Heart right ventricle (tissue), 16 donors: ENCODE data around the gene DRD1. TPM values are rescaled to one million over a fixed set of nuclear protein-coding genes. Genes with fewer than 3 reads are reported as not detected.

ENCODE experiments used
- ATAC-seq, 8 donors: fragments of 200-7000 bp; cut with Tn5 transposase; one replicate each; pipeline ENCODE4 v1.9.1; 2020; ENCODE audit warnings: mild to moderate bottlenecking in 8 of 8, moderate library complexity in 8 of 8, moderate number of reproducible peaks in 1 of 8
- DNase-seq, 2 donors: peaks; one replicate each; pipeline ENCODE4 v3.0.0-alpha.2; 2020
- H3K27ac ChIP-seq, 10 donors: fragments of 200-600 bp; sonication (generic) in 2 of 10; one replicate each; pipeline versions ENCODE4 v1.5.0 to v1.8.0; 2020 to 2022; ENCODE audit warnings: mild to moderate bottlenecking in 3 of 10
- H3K27me3 ChIP-seq, 7 donors: fragments of 200-600 bp; one replicate each; pipeline ENCODE4 v1.8.0; 2021 to 2022; ENCODE audit warnings: mild to moderate bottlenecking in 2 of 7
- H3K36me3 ChIP-seq, 9 donors: fragments of 200-600 bp; sonication (generic) in 1 of 9; one replicate each; pipeline versions ENCODE4 v1.5.0 to v1.8.0; 2020 to 2022; ENCODE audit warnings: mild to moderate bottlenecking in 2 of 9
- H3K4me1 ChIP-seq, 9 donors: fragments of 200-600 bp; sonication (generic) in 1 of 9; one replicate each; pipeline versions ENCODE4 v1.5.0 to v1.8.0; 2020 to 2022; ENCODE audit warnings: mild to moderate bottlenecking in 4 of 9
- H3K4me3 ChIP-seq, 10 donors: fragments of 200-600 bp; sonication (generic) in 2 of 10; one replicate each; pipeline versions ENCODE4 v1.5.0 to v1.8.0; 2020 to 2022; ENCODE audit warnings: mild to moderate bottlenecking in 7 of 10, moderate library complexity in 2 of 10
- H3K9me3 ChIP-seq, 11 donors: fragments of 200-600 bp in 10 of 11; sonication (generic) in 2 of 11; one replicate each; pipeline versions ENCODE4 v1.5.0 to v1.8.0; 2013 to 2022; ENCODE audit warnings: mild to moderate bottlenecking in 2 of 11, control low read depth in 1 of 11, moderate library complexity in 1 of 11
- CTCF ChIP-seq, 9 donors: fragments of 200-600 bp; sonication (generic) in 2 of 9; IDR thresholded peaks; one replicate each; pipeline versions ENCODE4 v1.5.0 to v1.8.0; 2021 to 2022; ENCODE audit warnings: antibody characterized with exemption in 9 of 9, mild to moderate bottlenecking in 5 of 9, moderate library complexity in 1 of 9
- WGBS, 2 donors: extraction: QIAGEN DNeasy Blood & Tissue Kit; methylation state at CpG; one replicate each; pipeline ENCODE4 v1.1.7; 2013; ENCODE audit warnings: inconsistent platforms in 1 of 2; 5-methylcytosine and 5-hydroxymethylcytosine counted together
- intact Hi-C, 10 donors: fragments of 100-400 bp; cut with DNase I; formaldehyde crosslinking; loops; one replicate each; pipeline versions ENCODE4 v1.11.1 to v1.14.2; 2022
- polyA plus RNA-seq, 2 donors: library from polyadenylated mRNA; stranded (reverse); fragments of 200-250 nt; gene quantifications; one replicate each; pipeline ENCODE4 v1.2.3, GENCODE V29; 2013
- total RNA-seq, 10 donors: library from RNA; stranded (reverse); fragmentation: NEBNext Ultra II Directional in 3 of 10; extraction: Animal tissue kit (Norgen Biotek cat#: 25700) in 3 of 10; gene quantifications; one replicate each; pipeline versions ENCODE4 v1.2.1 to v1.2.4, GENCODE V29; 2021 to 2023
- donor health status: Arrhythmogenic right ventricular cardiomyopathy.
- donor health status: ischemic (EF 13 %, LVEDD 7.1; RV severe dilation, severe dysfunction).
- donor health status: healthy with polysubstance abuse.
- donor health status: DM: no; HTN: yes; CAD: no.
- donor health status: DM: no; HTN: no; CAD: no.
- donor health status: ischemic (EF 25% LVEDD 6.9; RV normal size, moderate dysfunction).
- donor health status: ischemic (EF 25% LVEDD 5.7; RV mildly dilated, moderate dysfunction).
- donor health status: healthy.
- donor health status: DM: yes; HTN: yes; CAD: no.
- donor health status: Ischemic cardiomyopathy.
- donor health status: ischemic (EF 35%, LVEDD 5.7; RV mildly dilated, moderate dysfunction).
- donor health status: nonischemic (EF 11% LVEDD 7.7; RV severe dilation, severe dysfunction).
- donor health status: DM: yes; HTN: yes; CAD: no.
- donor health status: PGD.
- donor health status: ischemic (EF 29% LVEDD 5.4; RV normal size, mild dysfunction).
- donor health status: nonischemic (EF 23%, LVEDD 6.1; RV moderate dilation, normal function).

Gene DRD1
- total and polyA plus RNA-seq, 12 donors = 0.06 to 0.12 (median 0.09) TPM; not detected in 9

GRCh38 chr5:175392236-175392635 lies 51.7 kb downstream of the DRD1 start:
- no peaks in the 10 kb centered on the region for H3K4me1 ChIP-seq
- WGBS, 2 donors = 86 to 88% methylated on average over 5 of the region's 5 CpGs
- no peak for DNase-seq
- no peak for TF ChIP-seq CTCF (IDR thresholded peaks at IDR 0.05)
- ATAC-seq = no peak
- H3K9me3 ChIP-seq = peaks cover 0 to 9% (median 0%) of the 10 kb centered on the region in 11 donors
- H3K36me3 ChIP-seq = no peaks in the 10 kb centered on the region
- H3K27ac ChIP-seq = no peak overlapping the region
- intact Hi-C loops = no loop called here
- no peak overlapping the region for H3K4me3 ChIP-seq
- H3K27me3 ChIP-seq = peaks cover 0 to 13% (median 0%) of the 10 kb centered on the region in 7 donors

- Histone ChIP-seq H3K4me1 (no peaks in the 10 kb centered on the region), H3K9me3 (peaks cover 0 to 9% (median 0%) of the 10 kb centered on the region in 11 donors), H3K4me3 (no peak overlapping the region), H3K27ac (no peak overlapping the region), H3K27me3 (peaks cover 0 to 2% (median 0%) of the 10 kb centered on the region in 7 donors), H3K36me3 (no peaks in the 10 kb centered on the region)
- DNase-seq (no peak), ATAC-seq (no peak)
- 94 to 95% methylated on average over 4 of the region's 4 CpGs for WGBS, 2 donors
- intact Hi-C loops = no loop called here
- no peak for TF ChIP-seq CTCF (IDR thresholded peaks at IDR 0.05)
Measured at GRCh38 chr5:175390352-175391083, 53.5 kb downstream of the DRD1 start.

Other genes with a start within 250 kb of the DRD1 start
- gene SFXN1, start 34.4 kb upstream of the DRD1 start, total RNA-seq = 10 to 100 TPM; 27.8 to 39.6 (median 33.0) TPM
- gene SFXN1, start 34.4 kb upstream of the DRD1 start, polyA plus RNA-seq = 10 to 100 TPM; 14.3 to 18.4 TPM
- 10 to 100 TPM; 36.5 to 78.7 (median 52.8) TPM for gene HRH2, start 213.9 kb upstream of the DRD1 start, total RNA-seq
- gene HRH2, start 213.9 kb upstream of the DRD1 start, polyA plus RNA-seq = 10 to 100 TPM; 12.2 to 24.8 TPM